Peyer's patch (tissue), 4 donors: ENCODE measurements around the gene MED22. TPM values are rescaled to one million over a fixed set of nuclear protein-coding genes. Genes with fewer than 3 reads are reported as not detected.

Experiments
- DNase-seq, 3 donors: peaks; one replicate each; pipeline ENCODE4 v3.0.0-alpha.2; 2017 to 2019
- H3K27ac ChIP-seq, 4 donors: fragments of 200-600 bp; sonication (generic); one replicate each; pipeline ENCODE4 v1.5.1; 2016 to 2019
- H3K27me3 ChIP-seq, 2 donors: fragments of 200-600 bp; sonication (generic); one replicate each; pipeline ENCODE4 v1.5.1; 2019
- H3K36me3 ChIP-seq, 3 donors: fragments of 200-600 bp; sonication (generic); one replicate each; pipeline ENCODE4 v1.5.1; 2016 to 2019
- H3K4me1 ChIP-seq, 4 donors: fragments of 200-600 bp; sonication (generic); one replicate each; pipeline ENCODE4 v1.5.1; 2016 to 2019
- H3K4me3 ChIP-seq, 4 donors: fragments of 200-600 bp; sonication (generic); 1 replicate in 3 of 4; 2 replicates in 1 of 4; pipeline ENCODE4 v1.5.1; 2016 to 2019; ENCODE audit warnings: mild to moderate bottlenecking in 1 of 4
- H3K9me3 ChIP-seq, 4 donors: fragments of 200-600 bp; sonication (generic); one replicate each; pipeline ENCODE4 v1.5.1; 2016 to 2019; ENCODE audit warnings: mild to moderate bottlenecking in 1 of 4
- CTCF ChIP-seq, 6 experiments: fragments of 450-650 bp in 4 of 6; fragments of 200-600 bp in 2 of 6; sonication (generic) in 1 of 6; IDR thresholded peaks; one replicate each; pipeline ENCODE4 v1.5.1; 2017 to 2019; ENCODE audit warnings: antibody characterized with exemption in 6 of 6, mild to moderate bottlenecking in 3 of 6, moderate library complexity in 1 of 6
- POLR2A ChIP-seq, 2 donors: fragments of 450-650 bp; IDR thresholded peaks; one replicate each; pipeline ENCODE4 v1.5.1; 2017; ENCODE audit warnings: antibody characterized with exemption in 2 of 2, mild to moderate bottlenecking in 2 of 2, moderate library complexity in 2 of 2
- total RNA-seq, 4 donors: library from RNA; depleted of rRNA; stranded (reverse); fragments of >200 nt; gene quantifications; one replicate each; pipeline ENCODE4 v1.1.0, GENCODE V29; 2016

MED22 gene
- total RNA-seq, 4 donors from 2014 or later: 23.5 to 42.1 (median 31.2) TPM

- Histone ChIP-seq H3K9me3 (no peaks in the 10 kb centered on the region), H3K4me3 (peak overlapping the region; percentile 84 to 99 (median 94)), H3K27me3 (no peaks in the 10 kb centered on the region), H3K4me1 (peaks cover 0 to 28% (median 23%) of the 10 kb centered on the region in 4 donors), H3K27ac (peak overlapping the region; percentile 87 to 92 (median 90)), H3K36me3 (peaks cover 0 to 68% (median 3%) of the 10 kb centered on the region in 3 donors)
- peak in 1 of 3 donors; percentile 73 for DNase-seq
- peak in 1 of 6 experiments; percentile 13 for TF ChIP-seq CTCF (IDR thresholded peaks at IDR 0.05)
- no peak for TF ChIP-seq POLR2A (IDR thresholded peaks at IDR 0.05)
Measured at GRCh38 chr9:133347515-133347984, 381 bp downstream of the MED22 start.

GRCh38 chr9:133346021-133346785 is 1.7 kb downstream of the MED22 start:
- Histone ChIP-seq H3K27me3 (no peaks in the 10 kb centered on the region), H3K9me3 (no peaks in the 10 kb centered on the region), H3K4me3 (peak overlapping the region; percentile 84 to 99 (median 94)), H3K36me3 (peaks cover 0 to 68% (median 3%) of the 10 kb centered on the region in 3 donors), H3K27ac (peak overlapping the region; percentile 87 to 92 (median 90)), H3K4me1 (peaks cover 0 to 34% (median 25%) of the 10 kb centered on the region in 4 donors)
- no peak for TF ChIP-seq POLR2A (IDR thresholded peaks at IDR 0.05)
- no peak for TF ChIP-seq CTCF (IDR thresholded peaks at IDR 0.05)
- DNase-seq: peak in 1 of 3 donors; percentile 40

DNA sequence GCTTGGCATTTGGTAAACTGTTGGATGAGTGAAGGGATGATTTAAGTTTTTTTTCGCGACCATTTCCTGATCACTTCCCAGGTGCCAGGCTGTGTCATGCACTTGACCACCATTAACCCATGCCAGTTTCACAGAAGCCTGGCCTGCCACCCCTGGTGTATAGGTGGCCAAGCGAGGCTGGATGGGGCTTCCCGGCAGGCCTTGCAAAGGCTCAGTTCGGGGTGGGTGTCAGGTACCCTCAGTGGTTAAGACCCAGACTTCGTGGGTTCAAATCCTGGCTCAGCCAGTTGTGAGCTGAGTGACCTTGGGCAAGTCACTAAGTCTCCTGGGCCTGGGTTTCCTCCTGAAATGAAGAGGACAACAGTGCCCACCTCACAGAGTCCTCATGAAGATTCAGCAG is 2.3 kb downstream of the MED22 start:
- H3K4me3 ChIP-seq: no peak overlapping the region
- TF ChIP-seq CTCF (IDR thresholded peaks at IDR 0.05): no peak
- DNase-seq: no peak
- H3K27ac ChIP-seq: peak overlapping the region in 1 of 4 donors; percentile 11
- H3K36me3 ChIP-seq: peaks cover 0 to 68% (median 3%) of the 10 kb centered on the region in 3 donors
- no peaks in the 10 kb centered on the region for H3K9me3 ChIP-seq
- peaks cover 0 to 40% (median 25%) of the 10 kb centered on the region in 4 donors for H3K4me1 ChIP-seq
- no peaks in the 10 kb centered on the region for H3K27me3 ChIP-seq

- Histone ChIP-seq H3K4me1 (peaks cover 0 to 42% (median 25%) of the 10 kb centered on the region in 4 donors), H3K36me3 (peaks cover 0 to 68% (median 1%) of the 10 kb centered on the region in 3 donors), H3K27ac (no peak overlapping the region), H3K27me3 (no peaks in the 10 kb centered on the region), H3K4me3 (no peak overlapping the region), H3K9me3 (no peaks in the 10 kb centered on the region)
- TF ChIP-seq POLR2A (IDR thresholded peaks at IDR 0.05) (no peak), CTCF (IDR thresholded peaks at IDR 0.05) (no peak)
- DNase-seq: no peak
Measured at GRCh38 chr9:133344979-133345378, 3.0 kb downstream of the MED22 start.

- peaks cover 0 to 36% (median 17%) of the 10 kb centered on the region in 4 donors for H3K4me1 ChIP-seq
- no peaks in the 10 kb centered on the region for H3K27me3 ChIP-seq
- no peak for DNase-seq
- TF ChIP-seq POLR2A (IDR thresholded peaks at IDR 0.05): no peak
- no peak for TF ChIP-seq CTCF (IDR thresholded peaks at IDR 0.05)
- no peak overlapping the region for H3K27ac ChIP-seq
- H3K4me3 ChIP-seq: no peak overlapping the region
- no peaks in the 10 kb centered on the region for H3K9me3 ChIP-seq
- H3K36me3 ChIP-seq: peaks cover 0 to 59% (median 0%) of the 10 kb centered on the region in 3 donors
Measured at GRCh38 chr9:133344071-133344470, 3.9 kb downstream of the MED22 start.
